ENCODE measurements around the gene SLC1A3.

Gene SLC1A3

GRCh38 chr5:36721664-36722235 lies 115.3 kb downstream of the SLC1A3 start:
- no peak for DNase-seq (ENCODE audit: low spot score)

- no peak for DNase-seq (ENCODE audit: low spot score)
Measured at GRCh38 chr5:36722900-36723299, 116.5 kb downstream of the SLC1A3 start.

- DNase-seq (ENCODE audit: low spot score): no peak
Measured at GRCh38 chr5:36723912-36724311, 117.5 kb downstream of the SLC1A3 start.

DNA sequence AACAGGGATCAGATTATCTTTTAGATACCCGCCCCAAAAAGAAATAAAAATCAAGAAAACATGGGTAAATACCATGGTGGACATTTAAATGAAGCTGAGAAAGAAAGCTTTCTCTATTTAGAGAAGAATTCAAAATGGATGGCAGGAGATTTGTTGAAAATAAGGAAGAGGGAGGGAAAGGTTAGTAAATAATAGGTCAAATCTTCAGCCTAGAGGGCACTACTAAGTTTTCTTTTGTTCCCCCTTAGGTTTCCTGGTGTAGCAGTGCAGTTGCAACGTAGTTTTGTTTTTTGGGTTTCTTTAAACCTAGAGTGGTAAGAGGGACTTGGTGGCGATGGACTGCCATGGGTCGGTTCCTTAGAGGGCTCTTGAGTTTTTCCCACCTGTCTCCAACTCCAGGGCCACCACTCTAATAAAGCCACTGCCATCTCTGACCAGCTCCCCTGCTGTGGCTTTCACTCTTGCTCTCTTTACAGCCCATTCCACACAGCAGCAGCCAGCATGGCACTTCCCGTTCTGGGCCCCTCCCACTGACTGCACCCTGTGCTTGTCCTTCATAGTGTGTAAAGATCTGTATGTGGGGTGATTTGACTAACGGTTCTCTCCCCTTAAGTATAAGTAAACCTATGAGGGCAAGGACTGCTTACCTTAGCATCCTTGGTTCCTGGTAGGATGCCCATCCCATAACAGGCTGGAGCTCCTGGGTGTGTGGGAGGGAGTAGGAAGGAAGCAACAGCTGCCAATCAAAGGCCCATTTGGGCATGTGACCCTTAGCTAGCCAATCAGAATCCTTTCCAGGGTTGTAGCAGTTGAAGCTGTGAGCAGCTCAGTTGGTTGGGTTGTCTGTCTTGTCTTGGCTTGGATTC lies 118.3 kb downstream of the SLC1A3 start:
- no peak for DNase-seq (ENCODE audit: low spot score)

DNA sequence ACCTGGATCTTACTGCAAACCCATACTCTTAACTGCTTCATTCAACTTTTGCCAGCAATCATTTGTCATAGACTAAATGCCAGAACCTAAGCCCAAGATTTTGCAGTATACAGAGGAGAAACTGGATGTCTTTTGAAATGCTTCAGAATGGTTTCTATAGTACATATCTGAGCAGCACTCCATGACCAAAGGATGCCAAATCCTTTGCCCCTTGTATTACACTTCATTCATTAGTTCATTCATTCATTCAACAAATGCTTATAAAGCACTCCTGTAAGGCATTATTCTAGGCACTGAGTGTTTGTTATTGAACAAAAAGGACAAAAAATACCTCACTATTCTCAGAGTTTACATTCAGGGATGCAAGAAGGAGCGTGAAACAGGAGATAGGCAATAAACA lies 119.9 kb downstream of the SLC1A3 start:
- no peak for DNase-seq (ENCODE audit: low spot score)

DNA sequence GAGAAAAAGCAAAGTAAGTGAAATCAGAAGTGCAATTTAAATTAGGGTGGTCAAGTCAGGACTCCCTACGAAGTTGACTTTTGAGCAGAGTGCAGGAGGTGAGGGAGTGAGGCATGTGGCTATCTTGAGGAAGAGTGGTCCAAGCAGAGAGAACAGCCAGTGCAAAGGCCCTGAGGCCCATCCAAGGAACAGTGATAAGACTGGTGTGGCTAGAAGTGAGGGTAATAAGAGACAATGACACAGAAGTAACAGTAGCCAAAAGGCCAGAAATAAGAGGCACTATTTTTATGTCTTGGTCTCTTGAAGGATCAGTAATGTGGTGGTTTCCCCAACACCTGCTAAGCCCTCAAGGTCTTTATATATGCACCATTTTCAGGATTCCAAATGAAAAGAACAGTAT lies 120.4 kb downstream of the SLC1A3 start:
- no peak for DNase-seq (ENCODE audit: low spot score)

DNA sequence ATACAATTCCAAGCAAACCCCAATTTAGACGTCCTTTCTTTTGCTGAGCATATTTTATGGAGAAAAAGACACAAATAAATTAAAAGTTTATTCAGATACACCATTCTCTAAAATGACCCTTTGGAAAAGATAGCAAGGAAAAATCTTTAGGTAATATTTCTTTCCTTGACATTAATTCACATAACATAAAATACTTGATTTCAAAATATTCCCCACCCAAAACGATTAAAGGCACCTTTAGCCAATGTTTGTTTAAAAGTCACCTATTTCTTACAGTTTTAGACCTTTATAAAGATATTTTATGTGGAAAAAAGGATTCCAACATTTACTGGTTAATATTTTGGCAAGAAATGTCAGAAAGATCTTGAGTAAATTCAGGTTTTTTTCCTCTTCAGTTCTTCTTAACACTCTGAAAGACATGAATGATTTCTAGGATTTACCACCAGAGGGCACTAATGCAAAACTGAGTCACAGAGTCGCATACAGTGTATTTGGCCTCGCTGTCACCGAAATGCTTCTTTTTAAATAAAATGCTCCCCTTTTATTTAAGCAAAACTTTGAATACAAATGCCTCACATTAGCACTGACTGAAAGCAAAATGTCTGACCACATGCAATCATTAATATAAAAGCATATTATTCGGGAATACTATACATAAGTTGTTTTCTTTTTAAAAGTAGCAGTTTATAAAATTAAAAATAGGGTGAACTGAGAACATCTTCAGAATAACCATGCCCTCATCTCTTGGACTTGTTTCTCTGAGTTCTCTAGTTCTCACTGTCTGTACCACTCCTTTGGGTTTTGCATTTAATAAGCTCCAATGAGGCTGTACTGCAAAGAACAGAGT lies 122.5 kb downstream of the SLC1A3 start:
- peak; percentile 46 for DNase-seq (ENCODE audit: low spot score)

- DNase-seq (ENCODE audit: low spot score): no peak
Measured at GRCh38 chr5:36730537-36731216, 124.3 kb downstream of the SLC1A3 start.

DNA sequence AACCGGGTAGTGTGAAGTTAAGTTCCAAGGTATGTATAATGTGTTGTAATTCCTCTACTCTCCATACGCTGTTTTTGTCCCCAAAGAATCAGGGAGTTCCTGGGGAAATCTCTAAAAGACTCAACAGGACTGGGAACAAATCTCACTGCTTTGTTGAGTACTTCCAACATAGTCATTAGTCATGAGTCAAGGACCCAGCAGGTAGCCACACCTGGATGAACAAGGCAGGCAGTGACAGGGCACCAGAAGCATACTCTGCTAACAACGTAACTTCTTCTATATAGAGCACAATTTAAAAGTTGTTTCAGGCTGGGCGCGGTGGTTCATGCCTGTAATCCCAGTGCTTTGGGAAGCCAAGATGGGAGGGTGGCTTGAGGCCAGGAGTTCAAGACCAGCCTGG lies 126.8 kb downstream of the SLC1A3 start:
- DNase-seq (ENCODE audit: low spot score): no peak

GRCh38 chr5:36734422-36734821 lies 128.0 kb downstream of the SLC1A3 start:
- no peak for DNase-seq (ENCODE audit: low spot score)

DNA sequence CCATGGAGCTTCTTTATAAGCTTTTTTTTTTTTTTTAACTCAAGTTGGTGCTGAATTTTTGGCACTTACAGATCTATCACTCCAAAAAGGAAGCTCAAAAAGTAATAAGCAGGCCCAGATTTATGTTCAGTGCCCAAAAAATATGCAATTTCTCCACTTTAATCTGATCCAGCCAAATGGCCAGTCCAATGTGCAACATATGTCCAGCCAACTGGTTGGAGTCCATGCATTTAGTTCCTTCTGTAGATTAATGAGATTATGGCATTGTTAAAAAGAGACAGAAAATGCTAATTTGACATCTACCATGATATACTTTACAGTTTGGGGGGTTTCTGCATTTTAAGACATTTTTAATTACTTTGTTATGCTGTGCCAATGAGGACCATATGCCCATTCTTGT lies 129.5 kb downstream of the SLC1A3 start:
- no peak for DNase-seq (ENCODE audit: low spot score)

Measured in hepatic stellate cell (primary cell).